SK-N-SH (cell line): ENCODE results near the gene MAD1L1. TPM values are rescaled to one million over a fixed set of nuclear protein-coding genes. Genes with fewer than 3 reads are reported as not detected.

ENCODE experiments used
- CTCF ChIA-PET: fragments of 300-600, 350-600 bp; formaldehyde crosslinking; extraction: SDS; loops from one replicate; lab custom pipeline; 2021; lab: Yijun Ruan, JAX
- POLR2A ChIA-PET: fragments of 350-600 bp; sonication (Branson Sonifier 250); formaldehyde crosslinking; extraction: SDS; loops from one replicate; lab custom pipeline; 2020; ENCODE audit warnings: antibody characterized with exemption, inconsistent platforms; lab: Yijun Ruan, JAX
- DNase-seq: peaks from one replicate; pipeline ENCODE4 v3.0.0; 2012
- H2AFZ ChIP-seq: fragments of 200-600 bp; sonication (generic); 2 replicates; pipeline ENCODE4 v1.8.1; 2016; ENCODE audit warnings: antibody characterized with exemption, mild to moderate bottlenecking, low read depth
- H3F3A ChIP-seq: fragments of 200-600 bp; sonication (generic); replicated peaks from 2 replicates; pipeline ENCODE3; 2016; ENCODE audit warnings: antibody characterized with exemption, mild to moderate bottlenecking; ENCODE audit not compliant: insufficient read depth
- H3K27ac ChIP-seq, 2 experiments: fragments of 200-500 bp in 1 of 2; fragments of 200-600 bp in 1 of 2; sonication (Bioruptor generic) in 1 of 2; sonication (generic), shearing (Covaris generic) in 1 of 2; 2 replicates each; pipeline versions ENCODE4 v1.5.1 to v1.6.1; 2014 to 2016; ENCODE audit warnings: low read depth in 2 of 2, inconsistent platforms in 1 of 2, low read length in 1 of 2, mild to moderate bottlenecking in 1 of 2, mixed read lengths in 1 of 2
- H3K27me3 ChIP-seq: fragments of 200-600 bp; sonication (generic), shearing (Covaris generic); 2 replicates; pipeline ENCODE4 v1.6.1; 2016; ENCODE audit warnings: mixed run types; ENCODE audit not compliant: insufficient read depth
- H3K36me3 ChIP-seq, 2 experiments: fragments of 200-500 bp in 1 of 2; fragments of 200-600 bp in 1 of 2; sonication (Bioruptor generic) in 1 of 2; sonication (generic) in 1 of 2; replicated peaks in 1 of 2; 2 replicates each; pipeline versions ENCODE3 to v1.5.1; 2014 to 2016; ENCODE audit warnings: low read length in 1 of 2, mild to moderate bottlenecking in 1 of 2; ENCODE audit not compliant: insufficient read depth in 2 of 2, control insufficient read depth in 1 of 2
- H3K4me1 ChIP-seq, 2 experiments: fragments of 200-500 bp in 1 of 2; fragments of 200-600 bp in 1 of 2; sonication (Bioruptor generic) in 1 of 2; sonication (generic), shearing (Covaris generic) in 1 of 2; 2 replicates each; pipeline versions ENCODE4 v1.5.1 to v1.6.1; 2014 to 2016; ENCODE audit warnings: low read depth in 1 of 2, low read length in 1 of 2, mixed run types in 1 of 2; ENCODE audit not compliant: insufficient read depth in 2 of 2, control insufficient read depth in 1 of 2
- H3K4me2 ChIP-seq: fragments of 200-600 bp; sonication (generic), shearing (Covaris generic); 2 replicates; pipeline ENCODE4 v1.6.1; 2017; ENCODE audit warnings: mixed run types
- H3K4me3 ChIP-seq, 2 experiments: fragments of 200-500 bp in 1 of 2; fragments of 200-600 bp in 1 of 2; sonication (Bioruptor generic) in 1 of 2; sonication (generic), shearing (Covaris generic) in 1 of 2; 2 replicates each; pipeline versions ENCODE4 v1.5.1 to v1.8.1; 2014 to 2016; ENCODE audit warnings: low read depth in 2 of 2, inconsistent platforms in 1 of 2, low read length in 1 of 2, mild to moderate bottlenecking in 1 of 2, mixed read lengths in 1 of 2, moderate library complexity in 1 of 2
- H3K79me2 ChIP-seq: fragments of 200-600 bp; sonication (generic); 2 replicates; pipeline ENCODE4 v1.8.1; 2017; ENCODE audit warnings: mild to moderate bottlenecking; ENCODE audit not compliant: insufficient read depth
- H3K9ac ChIP-seq: fragments of 200-600 bp; sonication (generic); 2 replicates; pipeline ENCODE4 v1.6.1; 2017; ENCODE audit warnings: mixed run types
- H3K9me2 ChIP-seq: fragments of 200-600 bp; sonication (generic); 2 replicates; pipeline ENCODE4 v1.6.1; 2017; ENCODE audit warnings: mixed run types
- H3K9me3 ChIP-seq: fragments of 200-600 bp; sonication (generic); 2 replicates; pipeline ENCODE4 v1.6.1; 2017; ENCODE audit warnings: mixed run types, mild to moderate bottlenecking, moderate library complexity
- H4K20me1 ChIP-seq: fragments of 200-600 bp; sonication (generic); 2 replicates; pipeline ENCODE4 v1.6.1; 2017; ENCODE audit warnings: mild to moderate bottlenecking, mixed run types; ENCODE audit not compliant: insufficient read depth
- CHD2 ChIP-seq: fragments of 150-350 bp; IDR thresholded peaks from 2 replicates; pipeline ENCODE4 v1.6.1; 2018; ENCODE audit warnings: low read length; ENCODE audit not compliant: partially characterized antibody
- ELF1 ChIP-seq: IDR thresholded peaks from 2 replicates; pipeline ENCODE4 v1.4.0; 2012
- EP300 ChIP-seq, 2 experiments: IDR thresholded peaks; 2 replicates each; pipeline versions ENCODE4 v1.4.0 to v1.6.1; 2012; ENCODE audit warnings: borderline replicate concordance in 1 of 2, low read depth in 1 of 2, low read length in 1 of 2
- FOXM1 ChIP-seq: IDR thresholded peaks from 2 replicates; pipeline ENCODE4 v1.4.0; 2012; ENCODE audit warnings: low read depth, mild to moderate bottlenecking
- JUND ChIP-seq: IDR thresholded peaks from 2 replicates; pipeline ENCODE4 v1.4.0; 2012
- NFIC ChIP-seq: IDR thresholded peaks from 2 replicates; pipeline ENCODE4 v1.4.0; 2012; ENCODE audit warnings: borderline replicate concordance
- NRF1 ChIP-seq: IDR thresholded peaks from 2 replicates; pipeline ENCODE4 v1.6.1; 2012; ENCODE audit warnings: low read depth, mild to moderate bottlenecking, low read length
- RAD21 ChIP-seq: IDR thresholded peaks from 2 replicates; pipeline ENCODE4 v1.6.1; 2012; ENCODE audit warnings: mild to moderate bottlenecking, low read length
- RCOR1 ChIP-seq: fragments of 150-350 bp; IDR thresholded peaks from 2 replicates; pipeline ENCODE4 v1.6.1; 2017; ENCODE audit warnings: antibody characterized with exemption, low read length
- RFX5 ChIP-seq: IDR thresholded peaks from 2 replicates; pipeline ENCODE4 v1.6.1; 2012; ENCODE audit warnings: mild to moderate bottlenecking, improper control_type of control experiment, low read length
- RXRA ChIP-seq: IDR thresholded peaks from 2 replicates; pipeline ENCODE4 v1.4.0; 2012; ENCODE audit warnings: low read depth, mild to moderate bottlenecking, borderline replicate concordance
- SIN3A ChIP-seq: IDR thresholded peaks from 2 replicates; pipeline ENCODE4 v1.6.1; 2012; ENCODE audit warnings: low read depth, mild to moderate bottlenecking, low read length, moderate library complexity, borderline replicate concordance
- SMC3 ChIP-seq: IDR thresholded peaks from 2 replicates; pipeline ENCODE4 v1.6.1; 2012; ENCODE audit warnings: low read depth, low read length, improper control_type of control experiment
- TAF1 ChIP-seq: IDR thresholded peaks from 2 replicates; pipeline ENCODE4 v1.6.1; 2012; ENCODE audit warnings: low read depth, mild to moderate bottlenecking, low read length, moderate library complexity, borderline replicate concordance
- TCF12 ChIP-seq: IDR thresholded peaks from 2 replicates; pipeline ENCODE4 v1.4.0; 2012
- TEAD4 ChIP-seq: IDR thresholded peaks from 2 replicates; pipeline ENCODE4 v1.4.0; 2012; ENCODE audit warnings: mild to moderate bottlenecking, borderline replicate concordance; ENCODE audit not compliant: insufficient read depth
- WGBS: methylation state at CpG from one replicate; pipeline ENCODE4 v1.1.6; 2017; ENCODE audit warnings: low lambda C conversion rate; 5-methylcytosine and 5-hydroxymethylcytosine counted together
- polyA plus RNA-seq, 3 experiments: library from polyadenylated mRNA; depleted of rRNA; stranded (reverse); fragments of >200 nt; gene quantifications; 2 replicates each; pipeline ENCODE4 v1.2.3, GENCODE V29; 2012
- TF ChIP-seq, protein P1 (sequence below): IDR thresholded peaks from 2 replicates; pipeline ENCODE4 v1.4.0; 2012; ENCODE audit warnings: low read depth, borderline replicate concordance
- TF ChIP-seq, protein P2 (sequence below): fragments of 150-350 bp; IDR thresholded peaks from 2 replicates; pipeline ENCODE4 v1.6.1; 2017; ENCODE audit warnings: antibody characterized with exemption, low read length, low read depth, borderline replicate concordance
- TF ChIP-seq, protein P3 (sequence below): IDR thresholded peaks from 2 replicates; pipeline ENCODE4; 2012
- TF ChIP-seq, protein P4 (sequence below): fragments of 150-350 bp; IDR thresholded peaks from 2 replicates; pipeline ENCODE4 v1.6.1; 2016; ENCODE audit warnings: mild to moderate bottlenecking, low read depth, low read length

MAD1L1 gene
- polyA plus RNA-seq, 1 of the 3 experiments (the other 2 are of a cell fraction): 46.2 TPM

DNA sequence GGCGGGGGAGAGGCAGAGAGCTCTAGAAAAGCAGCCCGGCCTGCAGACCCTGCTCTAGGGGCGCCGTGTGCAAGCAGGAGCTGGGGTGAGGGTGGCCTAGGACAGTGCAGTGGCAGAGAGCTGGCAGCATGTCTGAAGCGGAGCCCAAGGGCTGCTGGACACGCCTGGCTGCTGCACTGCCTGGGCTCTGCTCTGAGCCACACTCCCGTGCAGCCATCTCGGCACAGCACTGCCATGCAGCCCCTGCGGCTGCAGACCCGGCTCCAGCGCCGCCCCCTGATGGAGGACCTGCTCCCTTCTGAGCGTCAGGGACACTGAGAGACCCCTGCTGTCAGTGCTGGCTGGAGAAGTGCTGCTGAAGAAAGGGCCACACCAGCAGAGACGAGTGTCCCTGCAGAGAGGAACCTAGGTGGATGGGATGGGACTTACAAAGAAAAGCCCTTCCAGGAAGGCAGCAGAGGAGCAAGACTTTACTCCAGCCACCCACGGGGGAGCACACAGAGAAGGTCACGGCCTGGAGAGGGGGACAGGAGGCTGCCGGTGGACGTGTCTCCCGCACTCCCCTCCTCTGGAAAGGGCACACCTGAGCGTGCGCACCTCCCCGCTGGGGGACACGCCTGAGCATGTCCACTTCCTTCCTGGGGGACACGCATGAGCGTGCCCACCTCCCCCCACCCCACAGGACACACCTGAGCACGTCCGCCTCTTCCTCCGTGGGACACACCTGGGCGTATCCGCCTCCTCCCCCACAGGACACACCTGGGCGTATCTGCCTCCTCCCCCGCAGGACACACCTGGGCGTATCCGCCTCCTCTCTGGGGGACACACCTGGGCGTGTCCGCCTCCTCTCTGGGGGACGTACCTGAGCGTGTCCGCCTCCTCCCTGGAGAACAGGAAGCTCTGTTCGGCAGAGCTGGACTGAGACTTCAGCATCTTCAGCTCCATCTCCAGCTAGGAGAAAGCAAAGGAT lies 252.9 kb downstream of the MAD1L1 start:
- no peak for TF ChIP-seq TAF1
- TF ChIP-seq SMC3: no peak
- TF ChIP-seq, protein P1, sequence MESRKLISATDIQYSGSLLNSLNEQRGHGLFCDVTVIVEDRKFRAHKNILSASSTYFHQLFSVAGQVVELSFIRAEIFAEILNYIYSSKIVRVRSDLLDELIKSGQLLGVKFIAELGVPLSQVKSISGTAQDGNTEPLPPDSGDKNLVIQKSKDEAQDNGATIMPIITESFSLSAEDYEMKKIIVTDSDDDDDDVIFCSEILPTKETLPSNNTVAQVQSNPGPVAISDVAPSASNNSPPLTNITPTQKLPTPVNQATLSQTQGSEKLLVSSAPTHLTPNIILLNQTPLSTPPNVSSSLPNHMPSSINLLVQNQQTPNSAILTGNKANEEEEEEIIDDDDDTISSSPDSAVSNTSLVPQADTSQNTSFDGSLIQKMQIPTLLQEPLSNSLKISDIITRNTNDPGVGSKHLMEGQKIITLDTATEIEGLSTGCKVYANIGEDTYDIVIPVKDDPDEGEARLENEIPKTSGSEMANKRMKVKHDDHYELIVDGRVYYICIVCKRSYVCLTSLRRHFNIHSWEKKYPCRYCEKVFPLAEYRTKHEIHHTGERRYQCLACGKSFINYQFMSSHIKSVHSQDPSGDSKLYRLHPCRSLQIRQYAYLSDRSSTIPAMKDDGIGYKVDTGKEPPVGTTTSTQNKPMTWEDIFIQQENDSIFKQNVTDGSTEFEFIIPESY: no peak
- TF ChIP-seq SIN3A: no peak
- TF ChIP-seq RCOR1: no peak
- CTCF ChIA-PET: interaction anchor here (0.5 kb wide), 1 partner anchor 17 kb away, joined by 3 read pairs; no protein-coding TSS in a partner anchor
- no peak overlapping the region for H3K27ac ChIP-seq
- no peaks in the 10 kb centered on the region for H3K9me3 ChIP-seq
- H3K27me3 ChIP-seq: no peaks in the 10 kb centered on the region
- POLR2A ChIA-PET: no interaction called here
- no peaks in the 10 kb centered on the region for H4K20me1 ChIP-seq
- 95% methylated on average over 33 of the region's 40 CpGs for WGBS
- peaks cover 0 to 3% of the 10 kb centered on the region in 2 experiments; a peak in 1 of 4 replicates for H3K4me1 ChIP-seq
- H3K79me2 ChIP-seq: no peaks in the 10 kb centered on the region
- H3F3A ChIP-seq: peaks cover 6% of the 10 kb centered on the region
- H2AFZ ChIP-seq: no peak overlapping the region
- no peak overlapping the region for H3K4me2 ChIP-seq
- no peak overlapping the region for H3K4me3 ChIP-seq
- no peak overlapping the region for H3K9ac ChIP-seq
- DNase-seq: no peak
- no peaks in the 10 kb centered on the region for H3K9me2 ChIP-seq
- peaks cover 0 to 6% of the 10 kb centered on the region in 2 experiments for H3K36me3 ChIP-seq

DNA sequence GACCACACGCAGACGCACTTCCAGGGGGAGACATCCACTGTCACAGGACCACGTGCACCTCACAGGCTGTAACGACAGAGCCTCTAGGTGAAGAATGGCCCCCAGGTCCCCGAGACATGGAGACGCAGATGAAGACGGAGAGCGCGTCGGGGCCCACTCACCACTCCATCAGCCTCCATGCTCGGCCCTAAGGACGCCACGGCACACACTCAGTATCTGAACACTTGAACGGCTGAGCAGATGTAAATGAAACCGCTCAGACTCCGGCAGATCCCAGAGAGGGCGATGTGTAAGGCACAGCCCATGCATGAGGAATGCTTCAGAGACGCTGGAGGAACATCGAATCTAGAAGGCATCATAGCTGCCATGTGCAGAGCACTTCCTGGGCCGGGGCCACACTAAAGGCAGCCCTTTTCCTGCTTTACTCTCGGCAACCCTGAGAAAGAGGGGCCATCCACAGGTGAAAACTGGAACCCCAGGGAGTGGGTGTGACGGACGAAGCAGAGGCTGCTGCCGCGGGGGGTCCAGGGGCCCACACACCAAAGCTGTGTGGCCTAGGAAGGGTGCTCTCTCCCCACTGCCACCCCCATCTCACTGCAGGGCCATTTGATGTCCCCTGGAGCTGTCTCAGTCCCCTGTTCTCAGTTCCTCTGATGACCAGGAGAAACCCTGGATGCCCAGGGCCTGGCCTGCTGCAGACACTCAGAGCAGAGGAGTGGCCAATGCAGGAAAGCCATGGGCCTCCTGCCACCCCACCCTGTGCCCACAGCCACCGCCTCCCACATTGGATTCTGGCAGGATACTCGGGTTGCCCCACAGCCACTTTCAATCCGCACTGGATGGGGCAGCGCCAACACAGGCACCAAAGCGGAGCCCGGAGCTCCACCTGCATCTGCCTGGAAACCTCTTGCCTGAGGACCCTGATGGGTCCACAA lies 253.8 kb downstream of the MAD1L1 start:
- H3K27me3 ChIP-seq: no peaks in the 10 kb centered on the region
- H3K9me3 ChIP-seq: no peaks in the 10 kb centered on the region
- H4K20me1 ChIP-seq: no peaks in the 10 kb centered on the region
- no peaks in the 10 kb centered on the region for H3K9me2 ChIP-seq
- H3K4me2 ChIP-seq: no peak overlapping the region
- 96% methylated on average over 31 of the region's 31 CpGs for WGBS
- TF ChIP-seq, protein P2, sequence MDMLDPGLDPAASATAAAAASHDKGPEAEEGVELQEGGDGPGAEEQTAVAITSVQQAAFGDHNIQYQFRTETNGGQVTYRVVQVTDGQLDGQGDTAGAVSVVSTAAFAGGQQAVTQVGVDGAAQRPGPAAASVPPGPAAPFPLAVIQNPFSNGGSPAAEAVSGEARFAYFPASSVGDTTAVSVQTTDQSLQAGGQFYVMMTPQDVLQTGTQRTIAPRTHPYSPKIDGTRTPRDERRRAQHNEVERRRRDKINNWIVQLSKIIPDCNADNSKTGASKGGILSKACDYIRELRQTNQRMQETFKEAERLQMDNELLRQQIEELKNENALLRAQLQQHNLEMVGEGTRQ: no peak
- TF ChIP-seq CHD2 (no peak), NFIC (no peak), RFX5 (no peak), TEAD4 (no peak), TCF12 (no peak), EP300 (IDR thresholded peaks at IDR 0.05; ENCODE audit: borderline replicate concordance in 1 of 2, low read depth in 1 of 2, low read length in 1 of 2) (no peak), RAD21 (no peak), RCOR1 (no peak), RXRA (no peak), FOXM1 (no peak), JUND (no peak), NRF1 (no peak), ELF1 (no peak)
- TF ChIP-seq, protein P3, sequence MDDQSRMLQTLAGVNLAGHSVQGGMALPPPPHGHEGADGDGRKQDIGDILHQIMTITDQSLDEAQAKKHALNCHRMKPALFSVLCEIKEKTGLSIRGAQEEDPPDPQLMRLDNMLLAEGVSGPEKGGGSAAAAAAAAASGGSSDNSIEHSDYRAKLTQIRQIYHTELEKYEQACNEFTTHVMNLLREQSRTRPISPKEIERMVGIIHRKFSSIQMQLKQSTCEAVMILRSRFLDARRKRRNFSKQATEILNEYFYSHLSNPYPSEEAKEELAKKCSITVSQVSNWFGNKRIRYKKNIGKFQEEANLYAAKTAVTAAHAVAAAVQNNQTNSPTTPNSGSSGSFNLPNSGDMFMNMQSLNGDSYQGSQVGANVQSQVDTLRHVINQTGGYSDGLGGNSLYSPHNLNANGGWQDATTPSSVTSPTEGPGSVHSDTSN: no peak
- TF ChIP-seq, protein P4, sequence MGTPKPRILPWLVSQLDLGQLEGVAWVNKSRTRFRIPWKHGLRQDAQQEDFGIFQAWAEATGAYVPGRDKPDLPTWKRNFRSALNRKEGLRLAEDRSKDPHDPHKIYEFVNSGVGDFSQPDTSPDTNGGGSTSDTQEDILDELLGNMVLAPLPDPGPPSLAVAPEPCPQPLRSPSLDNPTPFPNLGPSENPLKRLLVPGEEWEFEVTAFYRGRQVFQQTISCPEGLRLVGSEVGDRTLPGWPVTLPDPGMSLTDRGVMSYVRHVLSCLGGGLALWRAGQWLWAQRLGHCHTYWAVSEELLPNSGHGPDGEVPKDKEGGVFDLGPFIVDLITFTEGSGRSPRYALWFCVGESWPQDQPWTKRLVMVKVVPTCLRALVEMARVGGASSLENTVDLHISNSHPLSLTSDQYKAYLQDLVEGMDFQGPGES: no peak
- TF ChIP-seq, all 33 proteins: peak for 0
- Histone ChIP-seq H3F3A (peaks cover 6% of the 10 kb centered on the region), H3K4me3 (no peak overlapping the region), H3K79me2 (no peaks in the 10 kb centered on the region), H2AFZ (no peak overlapping the region), H3K27ac (no peak overlapping the region), H3K9ac (no peak overlapping the region), H3K36me3 (peaks cover 0 to 5% of the 10 kb centered on the region in 2 experiments), H3K4me1 (peaks cover 0 to 3% of the 10 kb centered on the region in 2 experiments; a peak in 1 of 4 replicates)
- ChIA-PET CTCF (interaction anchor here (0.5 kb wide), 1 partner anchor 16 kb away, joined by 3 read pairs; no protein-coding TSS in a partner anchor), POLR2A (no interaction called here)
- DNase-seq: no peak
